Nephron (organoid): ENCODE data around the gene MGMT.

ENCODE experiments used
- H3K27ac Mint-ChIP-seq, 3 experiments: 2 replicates each; pipeline ENCODE4 v1.8.0; 2020; ENCODE audit warnings: mixed read lengths in 3 of 3, mild to moderate bottlenecking in 2 of 3, moderate library complexity in 1 of 3
- H3K27me3 Mint-ChIP-seq: 2 replicates; pipeline ENCODE4 v1.8.0; 2021; ENCODE audit warnings: low read depth, mild to moderate bottlenecking, moderate library complexity, mixed read lengths
- H3K36me3 Mint-ChIP-seq: 2 replicates; pipeline ENCODE4 v1.8.0; 2020; ENCODE audit warnings: low read depth, mixed read lengths
- H3K4me1 Mint-ChIP-seq: 2 replicates; pipeline ENCODE4 v1.8.0; 2020; ENCODE audit warnings: mixed read lengths
- H3K4me3 Mint-ChIP-seq, 3 experiments: 2 replicates each; pipeline ENCODE4 v1.8.0; 2020; ENCODE audit warnings: mild to moderate bottlenecking in 3 of 3, mixed read lengths in 3 of 3, moderate library complexity in 2 of 3
- H3K9me3 Mint-ChIP-seq: 2 replicates; pipeline ENCODE4 v1.8.0; 2020; ENCODE audit warnings: mixed read lengths
- TF ChIP-seq, protein P1 (sequence below), 3 experiments: fragments of 200-600 bp; sonication (generic); IDR thresholded peaks; one replicate each; pipeline ENCODE4 v1.5.0; 2021; ENCODE audit warnings: antibody characterized with exemption in 3 of 3; ENCODE audit not compliant: unreplicated experiment in 3 of 3

Gene MGMT

DNA sequence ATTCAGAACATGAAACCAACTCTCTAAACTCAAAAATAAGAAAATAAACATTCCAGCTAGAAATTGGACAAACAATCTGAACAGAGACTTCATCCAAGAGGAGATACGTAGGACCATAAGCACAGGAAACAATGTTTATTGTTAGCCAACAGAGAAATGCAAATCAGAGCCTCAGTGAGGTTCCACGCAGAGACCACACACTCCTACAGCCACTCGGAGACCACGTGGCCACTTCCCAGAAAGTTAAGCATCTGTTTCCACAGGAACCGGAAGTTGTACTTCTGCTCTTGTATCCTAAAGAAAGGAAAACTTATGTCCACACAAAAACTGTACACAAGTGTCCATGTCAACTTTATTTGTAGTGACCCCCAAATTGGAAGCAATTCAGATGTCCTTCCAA lies 214.8 kb downstream of the MGMT start:
- H3K27ac Mint-ChIP-seq, result no peak overlapping the region
- H3K4me1 Mint-ChIP-seq, result peaks cover 13% of the 10 kb centered on the region
- no peaks in the 10 kb centered on the region for H3K36me3 Mint-ChIP-seq
- TF ChIP-seq, protein P1, sequence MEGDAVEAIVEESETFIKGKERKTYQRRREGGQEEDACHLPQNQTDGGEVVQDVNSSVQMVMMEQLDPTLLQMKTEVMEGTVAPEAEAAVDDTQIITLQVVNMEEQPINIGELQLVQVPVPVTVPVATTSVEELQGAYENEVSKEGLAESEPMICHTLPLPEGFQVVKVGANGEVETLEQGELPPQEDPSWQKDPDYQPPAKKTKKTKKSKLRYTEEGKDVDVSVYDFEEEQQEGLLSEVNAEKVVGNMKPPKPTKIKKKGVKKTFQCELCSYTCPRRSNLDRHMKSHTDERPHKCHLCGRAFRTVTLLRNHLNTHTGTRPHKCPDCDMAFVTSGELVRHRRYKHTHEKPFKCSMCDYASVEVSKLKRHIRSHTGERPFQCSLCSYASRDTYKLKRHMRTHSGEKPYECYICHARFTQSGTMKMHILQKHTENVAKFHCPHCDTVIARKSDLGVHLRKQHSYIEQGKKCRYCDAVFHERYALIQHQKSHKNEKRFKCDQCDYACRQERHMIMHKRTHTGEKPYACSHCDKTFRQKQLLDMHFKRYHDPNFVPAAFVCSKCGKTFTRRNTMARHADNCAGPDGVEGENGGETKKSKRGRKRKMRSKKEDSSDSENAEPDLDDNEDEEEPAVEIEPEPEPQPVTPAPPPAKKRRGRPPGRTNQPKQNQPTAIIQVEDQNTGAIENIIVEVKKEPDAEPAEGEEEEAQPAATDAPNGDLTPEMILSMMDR (IDR thresholded peaks at IDR 0.05; ENCODE audit: unreplicated experiment in 3 of 3), result no peak
- H3K27me3 Mint-ChIP-seq, result no peaks in the 10 kb centered on the region
- no peaks in the 10 kb centered on the region for H3K9me3 Mint-ChIP-seq
- no peak overlapping the region for H3K4me3 Mint-ChIP-seq

DNA sequence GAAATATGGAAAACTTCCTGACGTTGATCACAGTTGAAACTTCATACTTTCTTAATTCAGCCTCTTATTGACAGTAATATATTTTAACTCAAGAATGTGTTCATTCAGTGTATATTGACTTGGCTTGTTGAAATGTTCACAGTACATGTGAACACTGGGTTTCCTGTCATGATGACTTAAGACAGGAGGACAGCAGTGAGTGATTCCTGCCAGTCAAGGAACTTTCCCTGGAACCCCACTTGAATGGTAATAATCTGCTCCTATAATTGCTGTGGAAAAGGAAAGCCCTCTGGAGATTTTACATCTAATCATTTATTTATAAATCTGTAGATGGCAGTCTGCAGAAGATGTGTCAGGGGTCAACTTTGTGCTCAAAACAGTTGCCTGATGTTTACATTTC lies 216.5 kb downstream of the MGMT start:
- TF ChIP-seq, protein P1 (IDR thresholded peaks at IDR 0.05; ENCODE audit: unreplicated experiment in 3 of 3), result no peak
- no peaks in the 10 kb centered on the region for H3K36me3 Mint-ChIP-seq

DNA sequence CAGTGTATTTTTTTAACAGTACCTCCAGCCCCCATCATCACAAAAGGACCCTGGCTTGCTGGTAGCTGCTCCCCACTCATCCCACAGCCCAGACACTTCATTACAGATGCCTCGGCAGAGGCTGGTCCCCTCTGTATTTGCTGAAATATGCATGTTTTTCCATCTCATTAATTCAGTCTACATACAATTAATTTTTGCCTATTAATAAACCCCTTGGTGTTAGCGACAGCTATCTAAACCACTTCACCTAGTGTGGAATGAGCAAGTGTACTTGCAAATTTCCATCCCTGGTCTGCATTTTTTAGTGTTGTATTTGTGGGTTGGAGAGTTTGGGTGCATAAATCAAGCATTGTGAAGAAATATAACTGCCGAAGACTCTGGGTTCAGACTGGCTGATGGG lies 216.9 kb downstream of the MGMT start:
- no peaks in the 10 kb centered on the region for H3K36me3 Mint-ChIP-seq
- peaks cover 13% of the 10 kb centered on the region for H3K4me1 Mint-ChIP-seq
- TF ChIP-seq, protein P1 (IDR thresholded peaks at IDR 0.05; ENCODE audit: unreplicated experiment in 3 of 3), result no peak
- H3K27ac Mint-ChIP-seq, result peak overlapping the region in 1 of 3 experiments; percentile 2
- H3K9me3 Mint-ChIP-seq, result no peaks in the 10 kb centered on the region
- H3K4me3 Mint-ChIP-seq, result no peak overlapping the region
- H3K27me3 Mint-ChIP-seq, result peaks cover 4% of the 10 kb centered on the region

More for the DNA sequence above, 216.5 kb downstream of the MGMT start:
- Mint-ChIP-seq H3K27me3 (peaks cover 4% of the 10 kb centered on the region), H3K4me3 (no peak overlapping the region), H3K9me3 (no peaks in the 10 kb centered on the region), H3K4me1 (peaks cover 13% of the 10 kb centered on the region), H3K27ac (no peak overlapping the region)

DNA sequence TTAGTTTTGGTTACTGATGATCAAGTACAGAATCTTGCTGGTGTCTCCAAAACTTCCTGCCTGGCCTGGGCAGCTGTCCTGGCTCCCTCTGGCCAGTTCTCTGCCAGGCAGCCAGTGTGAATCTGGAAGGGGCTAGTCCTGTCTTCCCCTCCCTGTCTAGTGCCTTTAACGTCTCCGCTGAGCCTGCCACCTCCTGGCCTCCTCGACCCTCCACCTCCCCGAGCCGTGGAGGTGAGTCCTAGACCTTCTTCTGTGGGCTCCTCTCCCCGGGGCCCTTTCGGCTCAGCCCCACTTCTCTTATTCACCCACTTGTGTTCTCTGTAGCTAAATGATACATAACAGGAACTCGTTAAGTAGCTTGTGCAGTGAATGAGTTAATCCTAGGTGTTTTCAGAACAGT lies 218.2 kb downstream of the MGMT start:
- Mint-ChIP-seq H3K4me1 (peaks cover 22% of the 10 kb centered on the region), H3K9me3 (no peaks in the 10 kb centered on the region), H3K27me3 (peaks cover 4% of the 10 kb centered on the region), H3K4me3 (no peak overlapping the region), H3K36me3 (no peaks in the 10 kb centered on the region), H3K27ac (no peak overlapping the region)
- TF ChIP-seq, protein P1 (IDR thresholded peaks at IDR 0.05; ENCODE audit: unreplicated experiment in 3 of 3), result no peak

DNA sequence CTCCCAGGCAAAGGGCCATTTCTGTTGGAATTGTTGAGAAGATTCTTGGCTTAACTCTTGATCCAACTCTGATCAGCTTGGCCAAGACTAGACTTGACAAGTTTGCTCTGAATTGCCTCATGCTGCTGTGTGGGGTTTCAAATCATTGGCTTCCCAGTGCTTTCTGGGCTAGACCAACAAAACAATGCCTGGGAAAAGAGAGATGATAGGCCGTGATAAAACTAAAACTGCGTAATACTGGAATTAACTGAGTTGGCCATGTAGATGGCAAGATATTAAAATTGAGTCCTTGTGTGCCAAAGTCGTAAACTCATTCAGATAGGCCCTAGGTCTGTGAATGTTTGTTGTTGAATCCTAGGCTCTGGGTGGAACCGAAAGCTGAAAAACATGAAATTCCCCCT lies 222.6 kb downstream of the MGMT start:
- Mint-ChIP-seq H3K36me3 (no peaks in the 10 kb centered on the region), H3K4me1 (peaks cover 40% of the 10 kb centered on the region), H3K27me3 (peaks cover 12% of the 10 kb centered on the region), H3K9me3 (no peaks in the 10 kb centered on the region), H3K4me3 (no peak overlapping the region), H3K27ac (peak overlapping the region in 2 of 3 experiments; percentile 12 to 76)
- TF ChIP-seq, protein P1 (IDR thresholded peaks at IDR 0.05; ENCODE audit: unreplicated experiment in 3 of 3), result no peak

DNA sequence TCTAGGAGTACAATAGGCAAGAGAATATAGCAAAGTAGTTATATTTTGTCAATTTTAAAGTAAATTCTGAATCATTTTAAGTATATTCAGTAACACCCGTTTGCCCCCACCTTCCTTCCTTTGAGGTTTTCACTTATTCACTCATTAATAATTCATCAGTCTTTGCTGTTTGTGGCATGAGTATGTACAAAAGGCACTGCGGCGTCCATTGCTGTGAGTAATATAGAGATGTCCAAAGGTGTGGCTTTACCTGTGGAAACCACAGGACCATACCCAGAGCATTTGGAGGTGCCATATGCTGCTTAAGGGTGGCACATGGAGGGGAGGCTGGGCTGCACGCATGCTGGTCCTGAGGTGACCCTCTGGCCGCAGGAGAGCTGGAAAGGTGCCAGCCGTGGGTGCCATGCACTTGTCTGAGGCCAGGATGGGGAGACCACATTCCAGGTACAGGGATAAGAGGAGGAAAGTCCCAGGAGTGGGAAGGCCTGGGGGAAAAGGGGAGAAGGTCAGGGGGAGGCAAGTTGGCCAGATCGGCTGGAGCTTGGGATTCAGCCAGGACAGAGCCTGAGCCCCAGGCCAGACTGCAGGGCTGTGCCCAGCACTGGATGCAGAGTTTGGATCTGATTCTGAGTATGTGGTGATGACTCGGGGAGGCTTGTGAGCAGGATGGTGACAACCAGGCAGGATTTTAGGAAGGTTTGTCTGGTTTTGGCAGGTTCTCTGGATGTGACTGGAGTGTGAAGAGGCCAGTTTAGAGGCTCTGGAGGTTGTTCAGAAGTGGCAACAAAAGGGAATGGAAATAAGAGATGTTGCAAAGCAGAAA lies 223.4 kb downstream of the MGMT start:
- Mint-ChIP-seq H3K4me3 (no peak overlapping the region), H3K4me1 (peaks cover 47% of the 10 kb centered on the region), H3K27me3 (peaks cover 12% of the 10 kb centered on the region), H3K36me3 (no peaks in the 10 kb centered on the region), H3K27ac (peak overlapping the region in 2 of 3 experiments; percentile 41 to 76), H3K9me3 (no peaks in the 10 kb centered on the region)
- TF ChIP-seq, protein P1 (IDR thresholded peaks at IDR 0.05; ENCODE audit: unreplicated experiment in 3 of 3), result no peak
